ENCODE measurements around the gene KCNK3.
"Not testable (repeated sequence)": the region's sequence is repeated elsewhere in the genome, so short reads cannot be mapped to it uniquely, and the experiment has no call there.

Gene KCNK3

GRCh38 chr2:26756337-26756736, 63.8 kb downstream of the KCNK3 start:
- no peak for DNase-seq (ENCODE audit: low spot score)

GRCh38 chr2:26757873-26758789, 65.6 kb downstream of the KCNK3 start:
- no peak for DNase-seq (ENCODE audit: low spot score)

GRCh38 chr2:26758790-26759321, 66.3 kb downstream of the KCNK3 start:
- DNase-seq (ENCODE audit: low spot score) = no peak

- DNase-seq (ENCODE audit: low spot score) = no peak
Observed at GRCh38 chr2:26759845-26760244, 67.3 kb downstream of the KCNK3 start.

GRCh38 chr2:26760991-26761390, 68.5 kb downstream of the KCNK3 start:
- DNase-seq (ENCODE audit: low spot score) = not testable (repeated sequence)

- DNase-seq (ENCODE audit: low spot score) = no peak
Observed at GRCh38 chr2:26763019-26763418, 70.5 kb downstream of the KCNK3 start.

- peak; percentile 77 for DNase-seq (ENCODE audit: low spot score)
Observed at GRCh38 chr2:26764078-26764887, 71.8 kb downstream of the KCNK3 start, which contains the start of gene SLC35F6. TSS of gene SLC35F6 (plus strand) at chr2:26764284. CDS start at chr2:26764350, 66 bp downstream.

GRCh38 chr2:26764906-26765305, 72.4 kb downstream of the KCNK3 start:
- no peak for DNase-seq (ENCODE audit: low spot score)

GRCh38 chr2:26765475-26766200, 73.1 kb downstream of the KCNK3 start:
- no peak for DNase-seq (ENCODE audit: low spot score)

GRCh38 chr2:26767129-26767528, 74.6 kb downstream of the KCNK3 start:
- DNase-seq (ENCODE audit: low spot score) = no peak

GRCh38 chr2:26767894-26768487, 75.5 kb downstream of the KCNK3 start:
- DNase-seq (ENCODE audit: low spot score) = no peak

GRCh38 chr2:26768759-26769088, 76.2 kb downstream of the KCNK3 start:
- DNase-seq (ENCODE audit: low spot score) = no peak

GRCh38 chr2:26769089-26769761, 76.7 kb downstream of the KCNK3 start:
- no peak for DNase-seq (ENCODE audit: low spot score)

- no peak for DNase-seq (ENCODE audit: low spot score)
Observed at GRCh38 chr2:26770986-26771586, 78.6 kb downstream of the KCNK3 start.

- DNase-seq (ENCODE audit: low spot score) = peak; percentile 43
Observed at GRCh38 chr2:26772064-26773001, 79.8 kb downstream of the KCNK3 start.

GRCh38 chr2:26776195-26776800, 83.8 kb downstream of the KCNK3 start:
- DNase-seq (ENCODE audit: low spot score) = no peak

GRCh38 chr2:26778098-26778497, 85.6 kb downstream of the KCNK3 start:
- no peak for DNase-seq (ENCODE audit: low spot score)

GRCh38 chr2:26778507-26778906, 86.0 kb downstream of the KCNK3 start:
- no peak for DNase-seq (ENCODE audit: low spot score)

- DNase-seq (ENCODE audit: low spot score) = no peak
Observed at GRCh38 chr2:26780203-26780760, 87.8 kb downstream of the KCNK3 start.
